CD4-positive, alpha-beta T cell (primary cell): ENCODE measurements around the gene SOX8. TPM values are rescaled to one million over a fixed set of nuclear protein-coding genes. Genes with fewer than 3 reads are reported as not detected.

Experiments used
- ATAC-seq: fragments of 200-7000 bp; cut with Tn5 transposase; one replicate; pipeline ENCODE4 v1.10.0; 2022; ENCODE audit warnings: mild to moderate bottlenecking; ENCODE audit not compliant: poor library complexity
- CTCF ChIA-PET: fragments of 350-600 bp; sonication (Branson Sonifier 250); formaldehyde crosslinking; loops from one replicate; lab custom pipeline; 2021; ENCODE audit warnings: antibody characterized with exemption, inconsistent platforms; lab: Charles Lee
- POLR2A ChIA-PET: fragments of 350-600 bp; sonication (Branson Sonifier 250); formaldehyde crosslinking; loops from one replicate; lab custom pipeline; 2021; ENCODE audit warnings: antibody characterized with exemption, inconsistent platforms; lab: Charles Lee
- DNase-seq, 14 experiments: peaks; one replicate each; pipeline ENCODE4 v3.0.0-alpha.2; 2013 to 2020; ENCODE audit warnings: mixed read lengths in 2 of 14
- H3K27ac ChIP-seq, 2 donors: one replicate each; pipeline versions ENCODE4 v1.5.1 to v1.7.0; 2013; ENCODE audit warnings: low read length in 2 of 2, low read depth in 1 of 2, mild to moderate bottlenecking in 1 of 2
- H3K27me3 ChIP-seq, 2 experiments: 1 replicate in 1 of 2; 2 replicates in 1 of 2; pipeline versions ENCODE4 v1.6.1 to v1.7.0; 2013; ENCODE audit warnings: low read length in 2 of 2, control low read depth in 1 of 2, mild to moderate bottlenecking in 1 of 2, moderate library complexity in 1 of 2; ENCODE audit not compliant: insufficient read depth in 2 of 2, control insufficient read depth in 1 of 2
- H3K36me3 ChIP-seq: one replicate; pipeline ENCODE4 v1.6.1; 2013; ENCODE audit warnings: low read length, control low read depth; ENCODE audit not compliant: insufficient read depth
- H3K4me1 ChIP-seq: one replicate; pipeline ENCODE4 v1.6.1; 2013; ENCODE audit warnings: low read length, control low read depth; ENCODE audit not compliant: insufficient read depth
- H3K4me3 ChIP-seq: one replicate; pipeline ENCODE4 v1.5.1; 2013; ENCODE audit warnings: mild to moderate bottlenecking, low read length, moderate library complexity
- H3K9me3 ChIP-seq, 2 experiments: 1 replicate in 1 of 2; 2 replicates in 1 of 2; pipeline versions ENCODE4 v1.6.1 to v1.7.0; 2013; ENCODE audit warnings: low read length in 2 of 2, mild to moderate bottlenecking in 2 of 2, control low read depth in 1 of 2, moderate library complexity in 1 of 2; ENCODE audit not compliant: control insufficient read depth in 1 of 2, insufficient read depth in 1 of 2
- H3K27ac Mint-ChIP-seq: one replicate; pipeline ENCODE4 v1.8.0; 2020; ENCODE audit warnings: mixed read lengths
- H3K27me3 Mint-ChIP-seq: one replicate; pipeline ENCODE4 v1.8.0; 2021; ENCODE audit warnings: mixed read lengths
- H3K36me3 Mint-ChIP-seq: one replicate; pipeline ENCODE4 v1.8.0; 2021; ENCODE audit warnings: low read depth, mixed read lengths
- H3K4me1 Mint-ChIP-seq: one replicate; pipeline ENCODE4 v1.8.0; 2021; ENCODE audit warnings: low read depth, mixed read lengths
- H3K4me3 Mint-ChIP-seq: one replicate; pipeline ENCODE4 v1.8.0; 2020; ENCODE audit warnings: mild to moderate bottlenecking, mixed read lengths
- H3K9me3 Mint-ChIP-seq: one replicate; pipeline ENCODE4 v1.8.0; 2020; ENCODE audit warnings: mixed read lengths
- intact Hi-C, 2 experiments: fragments of 100-400 bp; cut with DNase I in 1 of 2; cut with micrococcal nuclease in 1 of 2; formaldehyde crosslinking; loops; one replicate each; pipeline versions ENCODE4 v1.15.1 to v1.9.0; 2023 to 2025; cut with DNase I, micrococcal nuclease
- total RNA-seq, 174 experiments: library from RNA in 2 of 174; stranded (reverse) in 2 of 174; gene quantifications; one replicate each; pipeline ENCODE4 v1.2.3 and lab custom pipeline; 2021 to 2026
- TF ChIP-seq, protein P1 (sequence below): fragments of 200-600 bp; IDR thresholded peaks from one replicate; pipeline ENCODE4 v1.8.0; 2022; ENCODE audit warnings: antibody characterized with exemption, mild to moderate bottlenecking

The SOX8 gene
- total RNA-seq, 2 experiments from 2014 or later, result 1.4 to 2.3 TPM

- TF ChIP-seq, protein P1, sequence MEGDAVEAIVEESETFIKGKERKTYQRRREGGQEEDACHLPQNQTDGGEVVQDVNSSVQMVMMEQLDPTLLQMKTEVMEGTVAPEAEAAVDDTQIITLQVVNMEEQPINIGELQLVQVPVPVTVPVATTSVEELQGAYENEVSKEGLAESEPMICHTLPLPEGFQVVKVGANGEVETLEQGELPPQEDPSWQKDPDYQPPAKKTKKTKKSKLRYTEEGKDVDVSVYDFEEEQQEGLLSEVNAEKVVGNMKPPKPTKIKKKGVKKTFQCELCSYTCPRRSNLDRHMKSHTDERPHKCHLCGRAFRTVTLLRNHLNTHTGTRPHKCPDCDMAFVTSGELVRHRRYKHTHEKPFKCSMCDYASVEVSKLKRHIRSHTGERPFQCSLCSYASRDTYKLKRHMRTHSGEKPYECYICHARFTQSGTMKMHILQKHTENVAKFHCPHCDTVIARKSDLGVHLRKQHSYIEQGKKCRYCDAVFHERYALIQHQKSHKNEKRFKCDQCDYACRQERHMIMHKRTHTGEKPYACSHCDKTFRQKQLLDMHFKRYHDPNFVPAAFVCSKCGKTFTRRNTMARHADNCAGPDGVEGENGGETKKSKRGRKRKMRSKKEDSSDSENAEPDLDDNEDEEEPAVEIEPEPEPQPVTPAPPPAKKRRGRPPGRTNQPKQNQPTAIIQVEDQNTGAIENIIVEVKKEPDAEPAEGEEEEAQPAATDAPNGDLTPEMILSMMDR, result no peak
- DNase-seq, result no peak
- H3K36me3 ChIP-seq, result no peaks in the 10 kb centered on the region
- CTCF ChIA-PET, result no interaction called here
- no peak for ATAC-seq
- H3K27me3 ChIP-seq, result peaks cover 0 to 4% of the 10 kb centered on the region in 2 experiments
- H3K9me3 Mint-ChIP-seq, result no peaks in the 10 kb centered on the region
- H3K27me3 Mint-ChIP-seq, result no peaks in the 10 kb centered on the region
- peaks cover 13% of the 10 kb centered on the region for H3K4me1 ChIP-seq
- intact Hi-C loops, result no loop called here
- H3K27ac Mint-ChIP-seq, result no peak overlapping the region
- no peaks in the 10 kb centered on the region for H3K9me3 ChIP-seq
- H3K36me3 Mint-ChIP-seq, result no peaks in the 10 kb centered on the region
- no peak overlapping the region for H3K4me3 Mint-ChIP-seq
- POLR2A ChIA-PET, result interaction anchor here (2.0 to 7.0 kb wide), 2 partner anchors 11 to 12 kb away, joined by 6 to 78 read pairs; no protein-coding TSS in a partner anchor
- no peak overlapping the region for H3K4me3 ChIP-seq
- no peaks in the 10 kb centered on the region for H3K4me1 Mint-ChIP-seq
- no peak overlapping the region for H3K27ac ChIP-seq
Measured at GRCh38 chr16:985646-986400, 4.3 kb downstream of the SOX8 start.

- H3K27me3 Mint-ChIP-seq, result no peaks in the 10 kb centered on the region
- DNase-seq (no peak), ATAC-seq (no peak)
- ChIA-PET POLR2A (interaction anchor here (2.0 kb wide), 1 partner anchor 11 kb away, joined by 6 read pairs; no protein-coding TSS in a partner anchor), CTCF (no interaction called here)
- H3K27ac Mint-ChIP-seq, result no peak overlapping the region
- no peaks in the 10 kb centered on the region for H3K36me3 Mint-ChIP-seq
- no peaks in the 10 kb centered on the region for H3K36me3 ChIP-seq
- H3K4me1 Mint-ChIP-seq, result no peaks in the 10 kb centered on the region
- H3K4me1 ChIP-seq, result peaks cover 9% of the 10 kb centered on the region
- H3K27ac ChIP-seq, result no peak overlapping the region
- no peaks in the 10 kb centered on the region for H3K9me3 Mint-ChIP-seq
- no peaks in the 10 kb centered on the region for H3K9me3 ChIP-seq
- intact Hi-C loops, result no loop called here
- H3K4me3 ChIP-seq, result no peak overlapping the region
- no peak overlapping the region for H3K4me3 Mint-ChIP-seq
- H3K27me3 ChIP-seq, result peaks cover 0 to 4% of the 10 kb centered on the region in 2 experiments
- TF ChIP-seq, protein P1, result no peak
Measured at GRCh38 chr16:986411-986810, 4.8 kb downstream of the SOX8 start.

- ATAC-seq, result no peak
- intact Hi-C loops, result no loop called here
- Histone ChIP-seq H3K9me3 (no peaks in the 10 kb centered on the region), H3K36me3 (no peaks in the 10 kb centered on the region), H3K27ac (no peak overlapping the region), H3K27me3 (peaks cover 0 to 4% of the 10 kb centered on the region in 2 experiments), H3K4me3 (no peak overlapping the region), H3K4me1 (peaks cover 9% of the 10 kb centered on the region)
- no peaks in the 10 kb centered on the region for H3K36me3 Mint-ChIP-seq
- TF ChIP-seq, protein P1, result no peak
- no peaks in the 10 kb centered on the region for H3K4me1 Mint-ChIP-seq
- no peaks in the 10 kb centered on the region for H3K9me3 Mint-ChIP-seq
- DNase-seq, result no peak
- POLR2A ChIA-PET, result interaction anchor here (2.0 kb wide), 1 partner anchor 11 kb away, joined by 6 read pairs; no protein-coding TSS in a partner anchor
- H3K4me3 Mint-ChIP-seq, result no peak overlapping the region
- CTCF ChIA-PET, result no interaction called here
- no peaks in the 10 kb centered on the region for H3K27me3 Mint-ChIP-seq
- no peak overlapping the region for H3K27ac Mint-ChIP-seq
Measured at GRCh38 chr16:986925-987582, 5.5 kb downstream of the SOX8 start.
